K562 (cell line): Measurements from ENCODE around the gene FLVCR2. TPM values are rescaled to one million over a fixed set of nuclear protein-coding genes. Genes with fewer than 3 reads are reported as not detected.

Source experiments
- ATAC-seq: fragments of 200-7000 bp; cut with Tn5 transposase; 3 replicates; pipeline ENCODE4 v1.9.1; 2020; ENCODE audit warnings: moderate library complexity
- BruUV-seq: library from RNA; stranded (reverse); fragments of 400-500 nt; replicated peaks from 2 replicates; lab custom pipeline; 2021; lab: Mats Ljungman, UMichigan
- CTCF ChIA-PET: fragments of 300-600 bp; formaldehyde crosslinking; extraction: SDS; loops from one replicate; lab custom pipeline; 2021; ENCODE audit warnings: low intra/inter-chr PET ratio; lab: Yijun Ruan, JAX
- POLR2A ChIA-PET: fragments of 300-600, 350-650 bp; sonication (Branson Sonifier 250); formaldehyde crosslinking; extraction: SDS; loops from one replicate; lab custom pipeline; 2021; ENCODE audit warnings: antibody characterized with exemption, inconsistent platforms; lab: Yijun Ruan, JAX
- DNase-seq, 4 experiments: peaks; one replicate each; pipeline versions ENCODE4 v3.0.0 to v3.0.0-alpha.2; 2011 to 2018; ENCODE audit warnings: low spot score in 3 of 4, mixed read lengths in 3 of 4; ENCODE audit errors: extremely low read depth in 1 of 4
- FAIRE-seq: peaks from 2 replicates; lab custom pipeline; 2011; peaks lifted over from hg19 to GRCh38; lab: Jason Lieb, UNC
- H2AFZ ChIP-seq: 2 replicates; pipeline ENCODE4 v1.6.0; 2011; ENCODE audit warnings: low read depth, low read length, control low read depth, inconsistent platforms
- H3K27ac ChIP-seq: fragments of 200-600 bp; 3 replicates; pipeline ENCODE4 v1.8.0; 2011; ENCODE audit warnings: low read depth, mild to moderate bottlenecking, control low read depth, inconsistent platforms, low read length, moderate library complexity, mixed read lengths; ENCODE audit errors: extremely low read depth
- H3K27me3 ChIP-seq, 2 experiments: fragments of 300-600 bp in 1 of 2; 2 replicates in 1 of 2; 3 replicates in 1 of 2; pipeline versions ENCODE4 v1.6.0 to v1.8.0; 2011; ENCODE audit warnings: inconsistent platforms in 2 of 2, low read length in 2 of 2, mild to moderate bottlenecking in 1 of 2, mixed read lengths in 1 of 2, moderate library complexity in 1 of 2; ENCODE audit not compliant: control insufficient read depth in 2 of 2, insufficient read depth in 2 of 2
- H3K36me3 ChIP-seq: fragments of 300-600 bp; 3 replicates; pipeline ENCODE4 v1.8.0; 2011; ENCODE audit warnings: mild to moderate bottlenecking, low read length, inconsistent platforms; ENCODE audit not compliant: control insufficient read depth, insufficient read depth
- H3K4me1 ChIP-seq, 2 experiments: fragments of 200-600 bp in 1 of 2; replicated peaks in 1 of 2; 2 replicates in 1 of 2; 3 replicates in 1 of 2; pipeline versions ENCODE4 v1.5.1 to v1.8.0; 2011; ENCODE audit warnings: inconsistent platforms in 2 of 2, low read length in 2 of 2, mild to moderate bottlenecking in 1 of 2, mixed read lengths in 1 of 2, moderate library complexity in 1 of 2; ENCODE audit not compliant: control insufficient read depth in 2 of 2, insufficient read depth in 2 of 2
- H3K4me2 ChIP-seq: 2 replicates; pipeline ENCODE4 v1.6.1; 2011; ENCODE audit warnings: low read length, control low read depth, inconsistent platforms, mixed read lengths; ENCODE audit not compliant: insufficient read depth
- H3K4me3 ChIP-seq: fragments of 200-600 bp; sonication (generic), shearing (Covaris generic); 2 replicates; pipeline ENCODE4 v1.5.1; 2016; ENCODE audit warnings: control low read depth, inconsistent platforms
- H3K79me2 ChIP-seq: fragments of 200-600 bp; 3 replicates; pipeline ENCODE4 v1.8.0; 2011; ENCODE audit warnings: low read length, inconsistent platforms; ENCODE audit not compliant: control insufficient read depth, insufficient read depth
- H3K9ac ChIP-seq, 2 experiments: 2 replicates each; pipeline versions ENCODE4 v1.6.0 to v1.6.1; 2011; ENCODE audit warnings: low read depth in 2 of 2, low read length in 2 of 2, control low read depth in 1 of 2, inconsistent platforms in 1 of 2, mild to moderate bottlenecking in 1 of 2, mixed read lengths in 1 of 2; ENCODE audit not compliant: insufficient read depth in 1 of 2
- H3K9me1 ChIP-seq: one replicate; pipeline ENCODE4 v1.6.0; 2011; ENCODE audit warnings: inconsistent platforms, mild to moderate bottlenecking, low read length, moderate library complexity; ENCODE audit not compliant: control insufficient read depth, insufficient read depth
- H3K9me3 ChIP-seq: replicated peaks from 2 replicates; pipeline ENCODE4 v1.5.1; 2011; ENCODE audit warnings: low read depth, low read length, inconsistent platforms; ENCODE audit not compliant: control insufficient read depth, insufficient read depth
- H4K20me1 ChIP-seq: replicated peaks from 2 replicates; pipeline ENCODE4 v1.6.1; 2011; ENCODE audit warnings: low read length, inconsistent platforms, mixed read lengths; ENCODE audit not compliant: control insufficient read depth, insufficient read depth
- CBFB ChIP-seq: sonication (generic); formaldehyde crosslinking; IDR thresholded peaks from 2 replicates; pipeline ENCODE4 v1.4.0; 2020; ENCODE audit warnings: mild to moderate bottlenecking, missing genetic modification reagents
- CREM ChIP-seq: IDR thresholded peaks from 2 replicates; pipeline ENCODE4 v1.6.1; 2014; ENCODE audit warnings: antibody characterized with exemption, low read depth
- FIP1L1 ChIP-seq: fragments of 200-400 bp; formaldehyde crosslinking; IDR thresholded peaks from 2 replicates; pipeline ENCODE4 v1.6.1; 2018; ENCODE audit warnings: mild to moderate bottlenecking, low read depth, low read length; ENCODE audit not compliant: poor library complexity, severe bottlenecking
- FOXO4 ChIP-seq: fragments of 450-650 bp; formaldehyde crosslinking; IDR thresholded peaks from 2 replicates; pipeline ENCODE4 v1.4.0; 2020; ENCODE audit warnings: mild to moderate bottlenecking, moderate library complexity
- GABPB2 ChIP-seq: fragments of 250-450 bp; sonication (Bioruptor Pico); conservative IDR thresholded peaks from 2 replicates; pipeline ENCODE4 v1.5.1; 2021; ENCODE audit warnings: mild to moderate bottlenecking
- KDM2B ChIP-seq: fragments of 250-450 bp; sonication (Bioruptor Pico); IDR thresholded peaks from 2 replicates; pipeline ENCODE4 v1.8.0; 2021; ENCODE audit warnings: mild to moderate bottlenecking, moderate library complexity
- MEIS2 ChIP-seq: fragments of 450-650 bp; IDR thresholded peaks from 2 replicates; pipeline ENCODE4 v1.6.1; 2014; ENCODE audit warnings: mild to moderate bottlenecking; ENCODE audit not compliant: partially characterized antibody
- SMAD2 ChIP-seq: fragments of 150-350 bp; IDR thresholded peaks from 2 replicates; pipeline ENCODE4 v1.6.1; 2014; ENCODE audit warnings: low read depth, mild to moderate bottlenecking, low read length
- SP1 ChIP-seq: sonication (generic); formaldehyde crosslinking; IDR thresholded peaks from 2 replicates; pipeline ENCODE4 v1.8.1; 2022; ENCODE audit warnings: mild to moderate bottlenecking, missing genetic modification reagents
- SUPT5H ChIP-seq: fragments of 450-650 bp; IDR thresholded peaks from 2 replicates; pipeline ENCODE4 v1.6.1; 2016
- ZNF175 ChIP-seq: fragments of 200-800 bp; sonication (Bioruptor generic); IDR thresholded peaks from 2 replicates; pipeline ENCODE4 v1.6.1; 2016; ENCODE audit warnings: low read depth, mild to moderate bottlenecking, missing genetic modification characterization, missing compliant biosample characterization
- ZNF184 ChIP-seq: sonication (generic); formaldehyde crosslinking; IDR thresholded peaks from 2 replicates; pipeline ENCODE4 v1.5.0; 2020; ENCODE audit warnings: missing genetic modification reagents
- ZNF444 ChIP-seq: fragments of 250-450 bp; sonication (Bioruptor Pico); IDR thresholded peaks from 2 replicates; pipeline ENCODE4 v1.4.0; 2020; ENCODE audit warnings: mild to moderate bottlenecking, moderate library complexity
- ZNF644 ChIP-seq: fragments of 200-800 bp; sonication (Bioruptor generic); IDR thresholded peaks from 2 replicates; pipeline ENCODE4 v1.6.1; 2016; ENCODE audit warnings: low read depth, missing genetic modification characterization, missing compliant biosample characterization
- ZNF696 ChIP-seq: fragments of 250-450 bp; sonication (Bioruptor Pico); conservative IDR thresholded peaks from 2 replicates; pipeline ENCODE4 v1.4.0; 2020; ENCODE audit warnings: mild to moderate bottlenecking, moderate library complexity
- ZNF707 ChIP-seq: fragments of 250-450 bp; sonication (Bioruptor Pico); conservative IDR thresholded peaks from 2 replicates; pipeline ENCODE4 v1.8.0; 2022; ENCODE audit warnings: inconsistent platforms, mild to moderate bottlenecking, moderate library complexity
- WGBS: fragments of 100-300 bp; shearing (Covaris generic); methylation state at CpG from one replicate; pipeline ENCODE4 v1.1.6; 2016; ENCODE audit warnings: low coverage, mixed read lengths; ENCODE audit not compliant: insufficient coverage; ENCODE audit errors: missing lambda C conversion rate; 5-methylcytosine and 5-hydroxymethylcytosine counted together
- in situ Hi-C: fragments of 300-500 bp; cut with MboI; formaldehyde crosslinking; loops from 4 replicates; pipeline ENCODE4 v1.15.0; 2018; ENCODE audit warnings: inconsistent platforms, mixed read lengths
- intact Hi-C: fragments of 100-400 bp; cut with micrococcal nuclease; formaldehyde crosslinking; loops from 2 replicates; pipeline ENCODE4 v1.14.2; 2022
- polyA plus RNA-seq, 8 experiments: library from polyadenylated mRNA; depleted of rRNA in 4 of 8; stranded (reverse) in 5 of 8; unstranded in 3 of 8; fragments of >200 nt; fragmentation: Nextera tagmentation in 2 of 8; fragmentation: Illumina TruSeq in 1 of 8; extraction: Ambion mirVana in 2 of 8; extraction: Trizol in 1 of 8; gene quantifications; 2 replicates each; pipeline versions ENCODE4 v1.2.1 to v1.2.3, GENCODE V29; 2011 to 2014; ENCODE audit warnings: inconsistent platforms in 1 of 8, missing spikeins in 1 of 8
- total RNA-seq, 7 experiments: library from RNA; depleted of rRNA in 6 of 7; stranded (reverse); fragments of >200 nt in 6 of 7; fragmentation: Illumina TruSeq in 2 of 7; extraction: Trizol in 2 of 7; gene quantifications; 2 replicates each; pipeline versions ENCODE4 v1.2.1 to v1.2.3, GENCODE V29; 2011 to 2021; ENCODE audit warnings: low replicate concordance in 1 of 7
- TF ChIP-seq, protein P1 (sequence below): sonication (generic); formaldehyde crosslinking; IDR thresholded peaks from 2 replicates; pipeline ENCODE4 v1.9.0; 2022; ENCODE audit warnings: mild to moderate bottlenecking, missing genetic modification reagents
- TF ChIP-seq, protein P2 (sequence below): sonication (generic); formaldehyde crosslinking; IDR thresholded peaks from 2 replicates; pipeline ENCODE4 v1.8.1; 2023; ENCODE audit warnings: mild to moderate bottlenecking, missing genetic modification reagents

FLVCR2 gene
- total and polyA plus RNA-seq, 9 of the 15 experiments (the other 6 are each of a cell fraction or from before 2014, with no cell fraction given), result 1.5 TPM; not detected in 8

GRCh38 chr14:75531256-75531655 lies 47.2 kb upstream of the FLVCR2 start:
- no peaks in the 10 kb centered on the region for H3K79me2 ChIP-seq
- no peak for TF ChIP-seq FIP1L1
- TF ChIP-seq ZNF696 (CRISPR knock-in tag), result no peak
- TF ChIP-seq SMAD2, result no peak
- TF ChIP-seq CBFB (CRISPR knock-in tag), result no peak
- no peak for TF ChIP-seq MEIS2
- TF ChIP-seq ZNF175 (CRISPR knock-in tag), result no peak
- no peak for TF ChIP-seq FOXO4 (CRISPR knock-in tag)
- no peak for TF ChIP-seq KDM2B (CRISPR knock-in tag)
- TF ChIP-seq ZNF644, result no peak
- TF ChIP-seq CREM, result no peak
- no peak for TF ChIP-seq SP1
- TF ChIP-seq, protein P1, sequence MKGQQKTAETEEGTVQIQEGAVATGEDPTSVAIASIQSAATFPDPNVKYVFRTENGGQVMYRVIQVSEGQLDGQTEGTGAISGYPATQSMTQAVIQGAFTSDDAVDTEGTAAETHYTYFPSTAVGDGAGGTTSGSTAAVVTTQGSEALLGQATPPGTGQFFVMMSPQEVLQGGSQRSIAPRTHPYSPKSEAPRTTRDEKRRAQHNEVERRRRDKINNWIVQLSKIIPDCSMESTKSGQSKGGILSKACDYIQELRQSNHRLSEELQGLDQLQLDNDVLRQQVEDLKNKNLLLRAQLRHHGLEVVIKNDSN (CRISPR knock-in tag), result no peak
- TF ChIP-seq GABPB2 (CRISPR knock-in tag), result no peak
- TF ChIP-seq ZNF184, result no peak
- TF ChIP-seq ZNF707, result no peak
- TF ChIP-seq ZNF444 (CRISPR knock-in tag), result no peak
- no peak for TF ChIP-seq SUPT5H
- TF ChIP-seq, protein P2, sequence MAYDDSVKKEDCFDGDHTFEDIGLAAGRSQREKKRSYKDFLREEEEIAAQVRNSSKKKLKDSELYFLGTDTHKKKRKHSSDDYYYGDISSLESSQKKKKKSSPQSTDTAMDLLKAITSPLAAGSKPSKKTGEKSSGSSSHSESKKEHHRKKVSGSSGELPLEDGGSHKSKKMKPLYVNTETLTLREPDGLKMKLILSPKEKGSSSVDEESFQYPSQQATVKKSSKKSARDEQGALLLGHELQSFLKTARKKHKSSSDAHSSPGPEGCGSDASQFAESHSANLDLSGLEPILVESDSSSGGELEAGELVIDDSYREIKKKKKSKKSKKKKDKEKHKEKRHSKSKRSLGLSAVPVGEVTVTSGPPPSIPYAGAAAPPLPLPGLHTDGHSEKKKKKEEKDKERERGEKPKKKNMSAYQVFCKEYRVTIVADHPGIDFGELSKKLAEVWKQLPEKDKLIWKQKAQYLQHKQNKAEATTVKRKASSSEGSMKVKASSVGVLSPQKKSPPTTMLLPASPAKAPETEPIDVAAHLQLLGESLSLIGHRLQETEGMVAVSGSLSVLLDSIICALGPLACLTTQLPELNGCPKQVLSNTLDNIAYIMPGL, result no peak

More at GRCh38 chr14:75531256-75531655, 47.2 kb upstream of the FLVCR2 start:
- FAIRE-seq, result no peak
- 17% methylated on average over 3 of the region's 3 CpGs for WGBS
- Histone ChIP-seq H3K36me3 (no peaks in the 10 kb centered on the region), H3K27ac (no peak overlapping the region), H4K20me1 (no peaks in the 10 kb centered on the region), H3K27me3 (peaks cover 0 to 4% of the 10 kb centered on the region in 2 experiments; a peak in 1 of 5 replicates), H3K9me3 (no peaks in the 10 kb centered on the region), H3K4me1 (peaks cover 2 to 9% of the 10 kb centered on the region in 2 experiments; a peak in 2 of 5 replicates), H2AFZ (no peak overlapping the region), H3K4me2 (no peak overlapping the region), H3K9ac (no peak overlapping the region), H3K9me1 (no peaks in the 10 kb centered on the region), H3K4me3 (no peak overlapping the region)
- intact Hi-C loops, result no loop called here
- CTCF ChIA-PET, result no interaction called here
- in situ Hi-C loops, result no loop called here
- no TSS peak for BruUV-seq
- no peak for DNase-seq
- POLR2A ChIA-PET, result no interaction called here
- no peak for ATAC-seq
